T-helper 1 cell treated with Interleukin-12 subunit alpha and Interleukin-12 subunit beta and Interleukin-4 antibody, amounts not matched to agents 30 μg/mL and 1 μg/mL, for 36 hours (primary cell): ENCODE data around the gene CEACAM21.
"Not testable (repeated sequence)": the region's sequence is repeated elsewhere in the genome, so short reads cannot be mapped to it uniquely, and the experiment has no call there.

ENCODE experiments used
- H3K27ac Mint-ChIP-seq: one replicate; pipeline ENCODE4 v1.8.0; 2021; ENCODE audit warnings: mild to moderate bottlenecking, mixed read lengths
- H3K27me3 Mint-ChIP-seq: one replicate; pipeline ENCODE4 v1.8.0; 2021; ENCODE audit warnings: low read depth, mixed read lengths
- H3K36me3 Mint-ChIP-seq: one replicate; pipeline ENCODE4 v1.8.0; 2021; ENCODE audit warnings: low read depth, mixed read lengths
- H3K4me1 Mint-ChIP-seq: one replicate; pipeline ENCODE4 v1.8.0; 2021; ENCODE audit warnings: low read depth, mixed read lengths
- H3K4me3 Mint-ChIP-seq: one replicate; pipeline ENCODE4 v1.8.0; 2021; ENCODE audit warnings: mild to moderate bottlenecking, moderate library complexity, mixed read lengths
- H3K9me3 Mint-ChIP-seq: one replicate; pipeline ENCODE4 v1.8.0; 2021; ENCODE audit warnings: mixed read lengths

Gene CEACAM21

GRCh38 chr19:41563854-41564514, 12.0 kb upstream of the CEACAM21 start:
- no peak overlapping the region for H3K27ac Mint-ChIP-seq
- H3K36me3 Mint-ChIP-seq = peaks cover 45% of the 10 kb centered on the region
- H3K9me3 Mint-ChIP-seq = no peaks in the 10 kb centered on the region
- H3K27me3 Mint-ChIP-seq = peaks cover 6% of the 10 kb centered on the region
- peaks cover 57% of the 10 kb centered on the region for H3K4me1 Mint-ChIP-seq
- H3K4me3 Mint-ChIP-seq = peak overlapping the region; percentile 69

- no peak overlapping the region for H3K27ac Mint-ChIP-seq
- peak overlapping the region; percentile 69 for H3K4me3 Mint-ChIP-seq
- peaks cover 42% of the 10 kb centered on the region for H3K36me3 Mint-ChIP-seq
- peaks cover 49% of the 10 kb centered on the region for H3K4me1 Mint-ChIP-seq
- no peaks in the 10 kb centered on the region for H3K9me3 Mint-ChIP-seq
- H3K27me3 Mint-ChIP-seq = peaks cover 6% of the 10 kb centered on the region
Measured at GRCh38 chr19:41564515-41565378, 11.2 kb upstream of the CEACAM21 start.

- Mint-ChIP-seq H3K36me3 (peaks cover 42% of the 10 kb centered on the region), H3K27me3 (peaks cover 6% of the 10 kb centered on the region), H3K4me1 (peaks cover 45% of the 10 kb centered on the region), H3K4me3 (no peak overlapping the region), H3K27ac (no peak overlapping the region), H3K9me3 (no peaks in the 10 kb centered on the region)
Measured at GRCh38 chr19:41565379-41565720, 10.6 kb upstream of the CEACAM21 start.

- no peak overlapping the region for H3K4me3 Mint-ChIP-seq
- peaks cover 47% of the 10 kb centered on the region for H3K4me1 Mint-ChIP-seq
- H3K27me3 Mint-ChIP-seq = peaks cover 6% of the 10 kb centered on the region
- peaks cover 41% of the 10 kb centered on the region for H3K36me3 Mint-ChIP-seq
- no peak overlapping the region for H3K27ac Mint-ChIP-seq
- no peaks in the 10 kb centered on the region for H3K9me3 Mint-ChIP-seq
Measured at GRCh38 chr19:41566001-41566400, 10.0 kb upstream of the CEACAM21 start.

GRCh38 chr19:41569481-41570150, 6.3 kb upstream of the CEACAM21 start:
- peaks cover 35% of the 10 kb centered on the region for H3K36me3 Mint-ChIP-seq
- H3K4me1 Mint-ChIP-seq = peaks cover 22% of the 10 kb centered on the region
- peaks cover 2% of the 10 kb centered on the region for H3K27me3 Mint-ChIP-seq
- H3K9me3 Mint-ChIP-seq = no peaks in the 10 kb centered on the region
- H3K4me3 Mint-ChIP-seq = no peak overlapping the region
- no peak overlapping the region for H3K27ac Mint-ChIP-seq

GRCh38 chr19:41570179-41570578, 5.8 kb upstream of the CEACAM21 start:
- Mint-ChIP-seq H3K36me3 (peaks cover 35% of the 10 kb centered on the region), H3K27ac (no peak overlapping the region), H3K9me3 (no peaks in the 10 kb centered on the region), H3K27me3 (peaks cover 2% of the 10 kb centered on the region), H3K4me1 (peaks cover 24% of the 10 kb centered on the region), H3K4me3 (no peak overlapping the region)

GRCh38 chr19:41570639-41571112, 5.3 kb upstream of the CEACAM21 start:
- Mint-ChIP-seq H3K27me3 (peaks cover 2% of the 10 kb centered on the region), H3K9me3 (no peaks in the 10 kb centered on the region), H3K4me1 (peaks cover 26% of the 10 kb centered on the region), H3K27ac (no peak overlapping the region), H3K4me3 (no peak overlapping the region), H3K36me3 (peaks cover 33% of the 10 kb centered on the region)

GRCh38 chr19:41577144-41577830, 1.3 kb downstream of the CEACAM21 start:
- Mint-ChIP-seq H3K9me3 (peaks cover 26% of the 10 kb centered on the region), H3K27ac (peak overlapping the region; percentile 10), H3K36me3 (peaks cover 64% of the 10 kb centered on the region), H3K4me1 (peaks cover 32% of the 10 kb centered on the region), H3K27me3 (no peaks in the 10 kb centered on the region), H3K4me3 (no peak overlapping the region)

GRCh38 chr19:41577833-41578232, 1.9 kb downstream of the CEACAM21 start:
- H3K27ac Mint-ChIP-seq = no peak overlapping the region
- H3K9me3 Mint-ChIP-seq = peaks cover 30% of the 10 kb centered on the region
- peaks cover 32% of the 10 kb centered on the region for H3K4me1 Mint-ChIP-seq
- H3K27me3 Mint-ChIP-seq = no peaks in the 10 kb centered on the region
- H3K36me3 Mint-ChIP-seq = peaks cover 69% of the 10 kb centered on the region
- no peak overlapping the region for H3K4me3 Mint-ChIP-seq

- H3K36me3 Mint-ChIP-seq = peaks cover 72% of the 10 kb centered on the region
- H3K4me1 Mint-ChIP-seq = peaks cover 29% of the 10 kb centered on the region
- H3K4me3 Mint-ChIP-seq = no peak overlapping the region
- no peak overlapping the region for H3K27ac Mint-ChIP-seq
- peaks cover 37% of the 10 kb centered on the region for H3K9me3 Mint-ChIP-seq
- no peaks in the 10 kb centered on the region for H3K27me3 Mint-ChIP-seq
Measured at GRCh38 chr19:41578886-41579285, 2.9 kb downstream of the CEACAM21 start.

- H3K36me3 Mint-ChIP-seq = peaks cover 74% of the 10 kb centered on the region
- H3K4me1 Mint-ChIP-seq = peaks cover 16% of the 10 kb centered on the region
- H3K27me3 Mint-ChIP-seq, H3K4me3 Mint-ChIP-seq, H3K27ac Mint-ChIP-seq: not testable (repeated sequence)
- peaks cover 37% of the 10 kb centered on the region for H3K9me3 Mint-ChIP-seq
Measured at GRCh38 chr19:41581068-41581467, 5.1 kb downstream of the CEACAM21 start.

GRCh38 chr19:41582577-41583182, 6.7 kb downstream of the CEACAM21 start:
- not testable (repeated sequence) for H3K27me3 Mint-ChIP-seq, H3K4me3 Mint-ChIP-seq, H3K4me1 Mint-ChIP-seq, H3K27ac Mint-ChIP-seq
- Mint-ChIP-seq H3K36me3 (peaks cover 66% of the 10 kb centered on the region), H3K9me3 (peaks cover 37% of the 10 kb centered on the region)

GRCh38 chr19:41584260-41584810, 8.4 kb downstream of the CEACAM21 start:
- H3K9me3 Mint-ChIP-seq = peaks cover 37% of the 10 kb centered on the region
- peaks cover 57% of the 10 kb centered on the region for H3K36me3 Mint-ChIP-seq
- H3K4me1 Mint-ChIP-seq = no peaks in the 10 kb centered on the region
- no peak overlapping the region for H3K27ac Mint-ChIP-seq
- H3K27me3 Mint-ChIP-seq = no peaks in the 10 kb centered on the region
- no peak overlapping the region for H3K4me3 Mint-ChIP-seq

GRCh38 chr19:41584931-41585330, 9.0 kb downstream of the CEACAM21 start:
- Mint-ChIP-seq H3K4me3 (no peak overlapping the region), H3K27me3 (no peaks in the 10 kb centered on the region), H3K4me1 (no peaks in the 10 kb centered on the region), H3K9me3 (peaks cover 35% of the 10 kb centered on the region), H3K27ac (no peak overlapping the region), H3K36me3 (peaks cover 51% of the 10 kb centered on the region)
